HUDEP-2 (cell line): ENCODE results near the gene TRABD.

Source experiments
- DNase-seq, 76 experiments: peaks; one replicate each; lab custom pipeline; 2025; ENCODE audit not compliant: unreplicated experiment in 76 of 76; lab: John Stamatoyannopoulos, UW

The TRABD gene

DNA sequence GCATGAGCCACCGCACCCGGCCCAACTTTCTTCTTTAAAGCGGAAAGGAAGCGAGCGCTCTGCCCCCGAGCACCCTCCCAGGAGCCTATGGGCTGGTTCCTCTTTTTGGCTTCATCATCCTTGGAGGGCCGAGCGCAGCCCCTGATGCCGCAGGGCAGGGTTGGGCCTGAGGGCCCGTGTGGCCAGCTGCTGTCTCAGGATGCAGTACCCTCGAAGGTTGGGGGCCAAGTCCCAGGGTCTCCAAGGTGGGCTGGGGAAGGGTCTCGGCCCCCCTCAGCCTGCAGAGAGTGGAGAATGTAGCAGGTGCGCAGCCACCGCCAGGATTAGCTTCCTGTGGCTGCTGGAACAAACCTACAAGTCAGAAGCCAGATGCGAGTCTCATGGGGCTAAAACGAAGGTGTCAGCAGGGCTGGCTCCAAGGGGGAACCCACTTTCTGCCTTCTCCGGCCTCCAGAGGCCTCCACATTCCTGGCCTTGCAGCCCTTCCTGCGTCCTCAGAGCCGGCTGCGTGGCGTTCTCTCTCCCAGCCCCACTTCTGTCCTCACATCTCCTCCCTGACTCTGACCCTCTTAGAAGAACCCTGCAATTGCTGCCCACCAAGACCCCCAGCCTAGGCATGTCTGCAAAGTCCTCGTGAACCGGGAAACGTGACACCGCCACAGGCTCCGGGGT lies 12.3 kb upstream of the TRABD start:
- peak in 1 of 76 experiments; percentile 7 for DNase-seq

DNA sequence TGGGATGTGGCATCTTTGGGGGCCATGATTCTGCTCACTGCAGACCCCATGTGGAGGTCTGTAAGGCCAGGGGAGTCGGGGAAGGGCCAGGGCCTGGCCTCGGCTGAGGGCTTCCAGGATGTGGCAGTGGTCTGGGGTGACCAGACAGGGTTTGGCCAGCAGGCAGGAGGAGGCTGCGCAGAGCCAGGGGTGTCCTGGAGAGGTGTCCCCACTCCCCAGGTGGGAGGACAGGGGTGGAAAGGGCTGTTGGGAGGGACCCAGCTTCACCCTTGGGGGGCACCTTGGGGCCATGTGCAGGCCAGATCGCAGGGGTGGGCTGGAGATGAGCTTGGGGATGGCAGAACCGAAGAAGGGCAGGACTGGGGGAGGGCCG lies 11.7 kb upstream of the TRABD start:
- no peak for DNase-seq

DNA sequence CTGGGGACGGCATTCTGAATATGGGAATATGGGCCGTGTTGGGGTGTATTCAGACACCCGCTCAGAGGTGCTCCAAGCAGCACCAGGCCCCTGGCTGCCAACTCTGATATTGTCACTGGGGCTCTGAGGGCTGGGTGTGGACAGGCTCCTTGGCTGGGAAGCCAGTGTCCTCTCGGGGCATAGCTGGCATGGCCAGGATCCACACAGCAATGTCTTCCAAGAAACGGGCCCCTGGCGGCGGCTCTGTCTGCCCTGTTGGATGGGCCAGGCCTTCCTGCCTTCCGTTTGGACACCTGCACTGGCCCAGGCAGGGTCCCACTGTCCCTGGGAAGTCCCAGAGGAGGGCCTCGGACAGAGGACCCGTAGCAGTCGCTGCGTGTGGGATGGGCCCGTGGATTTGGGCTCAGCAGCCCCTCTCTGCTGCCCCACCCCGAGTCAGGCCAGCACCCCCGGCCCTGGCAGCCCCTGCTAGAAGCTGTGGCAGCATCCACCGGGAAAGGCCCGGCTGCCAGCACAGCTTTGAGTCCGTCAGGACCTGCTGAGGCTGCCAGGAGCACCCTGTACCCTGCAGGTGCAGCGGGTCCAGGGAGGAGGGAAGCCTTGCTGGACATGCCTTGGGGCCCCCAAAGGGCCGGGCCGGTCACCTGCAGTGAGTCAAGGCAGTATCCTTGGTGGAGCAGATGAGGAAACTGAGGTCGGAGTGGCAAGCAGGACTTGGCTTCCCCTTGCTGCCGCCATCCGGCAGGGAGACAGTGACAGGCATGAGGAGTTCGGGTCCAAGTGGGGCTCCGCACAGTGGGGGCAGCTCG lies 11.1 kb upstream of the TRABD start:
- DNase-seq: peak in 1 of 76 experiments; percentile 15

DNA sequence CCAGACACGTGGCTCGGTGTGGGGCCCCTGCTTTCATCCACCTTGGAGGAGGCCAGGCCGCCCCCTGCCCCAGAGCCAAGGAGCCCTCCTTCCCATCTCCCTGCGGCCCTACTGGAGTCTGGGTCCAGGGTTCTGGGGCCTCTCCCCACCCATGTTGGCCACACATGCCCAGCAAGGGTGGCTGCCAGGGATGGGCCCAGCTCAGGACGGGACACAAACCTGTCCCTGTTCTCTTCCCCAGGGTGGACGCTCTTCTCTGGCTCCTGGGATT lies 10.6 kb upstream of the TRABD start:
- no peak for DNase-seq

DNA sequence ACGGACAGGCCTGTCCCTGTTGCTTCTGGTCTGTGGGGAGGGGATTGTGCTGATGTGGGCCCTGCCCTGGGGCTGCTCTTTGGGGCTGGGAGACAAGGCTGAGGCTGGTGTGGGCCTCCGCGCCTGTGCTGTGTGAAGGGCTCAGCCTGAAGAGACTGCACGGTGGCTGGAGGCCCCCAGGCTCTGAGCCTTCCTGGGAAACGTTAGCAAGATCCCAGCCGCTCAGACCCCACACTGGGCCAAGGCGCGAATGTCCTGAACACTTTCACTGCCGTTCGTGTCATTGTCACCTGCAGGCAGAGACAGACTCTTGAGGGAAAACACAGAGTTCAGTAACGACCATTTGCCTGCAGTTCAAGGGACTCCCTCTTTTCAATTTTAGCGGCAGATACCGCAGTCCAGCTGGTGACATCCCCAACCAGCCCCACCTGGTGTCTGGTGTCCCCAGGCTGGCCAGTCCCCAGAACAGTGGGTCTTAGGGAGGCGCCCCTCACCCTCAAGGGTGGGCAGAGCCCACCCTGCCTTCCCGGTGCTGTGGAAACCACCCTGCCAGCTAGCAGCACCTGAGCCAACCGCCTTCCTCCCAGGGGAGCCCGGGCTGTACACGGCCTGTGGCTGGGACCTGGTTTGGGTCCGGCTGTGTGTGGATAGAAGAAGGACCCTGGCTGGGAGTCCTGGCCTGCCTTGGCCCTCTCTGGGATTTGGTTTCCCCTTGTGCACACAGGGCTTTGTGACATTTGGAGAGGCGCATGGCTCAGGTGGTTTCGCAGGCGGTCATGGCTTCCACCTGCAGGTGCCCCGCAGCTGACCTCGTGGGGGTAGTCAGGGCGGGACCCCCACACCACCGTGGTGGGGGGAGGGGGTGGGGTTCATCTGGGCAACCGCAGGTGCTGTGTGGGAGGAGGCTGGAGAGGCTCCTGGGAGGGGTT lies 9.5 kb upstream of the TRABD start:
- no peak for DNase-seq

DNA sequence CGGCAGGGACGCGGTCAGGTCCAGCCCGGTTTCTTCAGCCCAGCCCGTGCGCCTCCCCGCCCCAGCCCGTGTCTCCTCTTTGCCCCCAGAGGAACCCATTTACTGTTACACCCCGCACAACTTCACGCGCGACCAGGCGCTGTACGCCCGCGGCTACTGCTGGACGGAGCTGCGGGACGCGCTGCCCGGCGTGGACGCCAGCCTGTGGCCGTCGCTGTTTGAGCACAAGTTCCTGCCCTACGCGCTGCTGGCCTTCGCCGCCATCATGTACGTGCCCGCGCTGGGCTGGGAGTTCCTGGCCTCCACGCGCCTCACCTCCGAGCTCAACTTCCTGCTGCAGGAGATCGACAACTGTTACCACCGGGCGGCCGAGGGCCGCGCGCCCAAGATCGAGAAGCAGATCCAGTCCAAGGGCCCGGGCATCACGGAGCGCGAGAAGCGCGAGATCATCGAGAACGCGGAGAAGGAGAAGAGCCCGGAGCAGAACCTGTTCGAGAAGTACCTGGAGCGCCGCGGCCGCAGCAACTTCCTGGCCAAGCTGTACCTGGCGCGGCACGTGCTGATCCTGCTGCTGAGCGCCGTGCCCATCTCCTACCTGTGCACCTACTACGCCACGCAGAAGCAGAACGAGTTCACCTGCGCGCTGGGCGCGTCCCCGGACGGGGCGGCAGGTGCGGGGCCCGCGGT lies 8.7 kb upstream of the TRABD start:
- DNase-seq: no peak

DNA sequence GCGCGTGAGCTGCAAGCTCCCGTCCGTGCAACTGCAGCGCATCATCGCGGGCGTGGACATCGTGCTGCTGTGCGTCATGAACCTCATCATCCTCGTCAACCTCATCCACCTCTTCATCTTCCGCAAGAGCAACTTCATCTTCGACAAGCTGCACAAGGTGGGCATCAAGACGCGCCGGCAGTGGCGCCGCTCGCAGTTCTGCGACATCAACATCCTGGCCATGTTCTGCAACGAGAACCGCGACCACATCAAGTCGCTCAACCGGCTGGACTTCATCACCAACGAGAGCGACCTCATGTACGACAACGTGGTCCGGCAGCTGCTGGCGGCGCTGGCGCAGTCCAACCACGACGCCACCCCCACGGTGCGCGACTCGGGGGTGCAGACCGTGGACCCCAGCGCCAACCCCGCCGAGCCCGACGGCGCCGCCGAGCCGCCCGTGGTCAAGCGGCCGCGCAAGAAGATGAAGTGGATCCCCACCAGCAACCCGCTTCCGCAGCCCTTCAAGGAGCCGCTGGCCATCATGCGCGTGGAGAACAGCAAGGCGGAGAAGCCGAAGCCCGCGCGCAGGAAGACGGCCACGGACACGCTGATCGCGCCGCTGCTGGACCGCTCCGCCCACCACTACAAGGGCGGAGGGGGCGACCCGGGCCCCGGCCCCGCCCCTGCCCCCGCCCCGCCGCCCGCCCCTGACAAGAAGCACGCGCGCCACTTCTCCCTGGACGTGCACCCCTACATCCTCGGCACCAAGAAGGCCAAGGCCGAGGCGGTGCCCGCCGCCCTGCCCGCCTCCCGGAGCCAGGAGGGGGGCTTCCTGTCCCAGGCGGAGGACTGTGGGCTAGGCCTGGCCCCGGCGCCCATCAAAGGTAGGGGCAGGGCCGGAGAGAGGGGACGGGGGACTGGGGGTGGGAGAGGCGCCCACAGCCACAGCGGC lies 7.9 kb upstream of the TRABD start:
- DNase-seq: no peak

DNA sequence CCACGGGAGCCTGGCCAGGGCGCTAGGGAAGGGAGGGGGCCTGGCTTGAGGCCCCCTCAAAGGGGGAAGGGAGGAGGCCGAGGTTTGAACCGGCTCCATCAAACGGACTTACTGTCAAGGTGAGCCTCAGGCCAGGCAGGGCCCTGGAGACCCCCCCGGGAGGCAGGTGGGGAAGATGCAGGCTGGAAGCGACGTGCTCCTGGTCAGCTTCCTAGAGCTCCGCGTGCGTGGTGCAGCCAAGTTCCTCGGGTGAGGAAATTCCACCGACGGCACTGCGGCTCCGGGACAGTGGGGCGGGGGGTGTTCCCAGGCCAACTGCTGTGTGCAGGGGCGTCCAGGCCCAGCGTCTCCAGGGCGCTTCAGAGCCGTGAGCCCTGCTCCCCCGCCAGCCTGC lies 7.2 kb upstream of the TRABD start:
- no peak for DNase-seq

DNA sequence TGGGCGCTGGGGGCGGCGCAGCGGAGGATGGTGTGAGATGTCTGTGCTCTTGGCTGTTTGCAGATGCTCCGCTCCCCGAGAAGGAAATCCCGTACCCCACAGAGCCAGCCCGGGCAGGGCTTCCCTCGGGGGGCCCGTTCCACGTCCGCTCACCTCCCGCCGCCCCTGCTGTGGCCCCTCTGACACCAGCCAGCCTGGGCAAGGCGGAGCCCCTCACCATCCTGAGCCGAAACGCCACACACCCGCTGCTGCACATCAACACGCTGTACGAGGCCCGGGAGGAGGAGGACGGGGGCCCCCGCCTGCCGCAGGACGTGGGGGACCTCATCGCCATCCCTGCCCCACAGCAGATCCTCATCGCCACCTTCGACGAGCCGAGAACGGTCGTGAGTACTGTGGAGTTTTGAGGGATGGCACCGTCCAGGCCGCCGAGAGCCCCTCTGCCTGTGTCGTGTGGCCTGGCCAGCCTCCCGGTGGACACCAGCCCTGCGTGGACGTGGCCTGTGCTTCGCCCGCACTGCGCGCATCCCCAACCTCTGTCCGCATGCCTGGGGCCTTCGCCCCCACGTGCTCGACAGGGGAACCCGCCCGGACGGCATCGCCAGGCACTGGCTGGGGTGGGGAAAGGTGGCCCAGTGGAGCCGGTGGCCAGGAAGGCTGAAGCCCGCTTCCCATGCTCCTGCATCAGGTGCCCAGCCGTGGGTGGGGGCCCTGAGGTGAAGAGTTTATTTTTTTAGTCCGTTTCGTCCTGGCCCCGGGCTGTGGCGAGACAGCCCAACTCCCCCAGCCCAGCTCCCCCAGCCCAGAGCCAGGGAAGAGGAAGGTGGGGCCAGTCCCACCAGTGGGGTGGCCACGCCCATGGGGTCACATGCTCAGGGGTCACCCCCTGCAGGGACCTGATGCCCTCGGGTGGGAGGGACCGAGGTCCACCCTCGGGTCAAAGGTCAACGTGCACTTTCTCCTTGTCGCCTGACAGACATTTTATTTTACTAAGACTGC lies 6.5 kb upstream of the TRABD start:
- DNase-seq: no peak

DNA sequence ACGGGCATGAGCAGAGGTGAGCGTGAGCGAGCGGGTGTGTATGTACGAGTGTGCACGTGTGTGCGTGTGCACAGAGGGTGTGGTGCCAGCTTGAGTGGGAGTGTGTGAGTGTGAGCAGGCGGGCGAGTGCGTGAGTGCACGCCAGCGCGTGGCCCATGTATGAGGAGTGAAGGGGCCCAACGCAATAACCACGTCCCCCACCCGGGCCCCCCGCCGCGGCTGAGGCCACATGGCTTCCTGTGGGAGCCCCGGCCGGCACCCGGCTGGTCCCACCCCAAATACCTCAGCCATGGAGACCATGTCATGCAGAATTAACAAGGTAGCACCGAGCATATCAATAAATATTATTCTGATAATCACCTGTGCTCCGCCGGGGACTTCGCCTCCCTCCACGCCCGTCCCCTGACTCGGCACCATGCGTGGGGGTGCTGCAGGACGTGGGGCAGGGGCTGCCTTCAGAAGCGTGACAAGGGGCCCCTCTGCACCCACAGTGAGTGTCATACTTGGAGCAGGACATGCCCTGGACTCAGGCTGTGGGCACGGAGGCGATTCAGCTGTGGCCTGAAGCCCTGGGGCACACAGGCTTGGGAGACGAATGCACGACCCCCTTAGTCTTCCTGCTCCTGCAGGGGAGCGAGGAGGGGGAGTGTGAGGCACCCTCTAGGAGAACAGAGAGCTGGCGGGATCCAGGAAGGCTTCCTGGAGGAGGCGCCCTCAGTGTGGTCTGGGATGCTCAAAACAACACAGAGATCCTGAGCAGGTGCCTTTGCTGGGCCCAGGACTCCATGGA lies 5.6 kb upstream of the TRABD start:
- DNase-seq: no peak

DNA sequence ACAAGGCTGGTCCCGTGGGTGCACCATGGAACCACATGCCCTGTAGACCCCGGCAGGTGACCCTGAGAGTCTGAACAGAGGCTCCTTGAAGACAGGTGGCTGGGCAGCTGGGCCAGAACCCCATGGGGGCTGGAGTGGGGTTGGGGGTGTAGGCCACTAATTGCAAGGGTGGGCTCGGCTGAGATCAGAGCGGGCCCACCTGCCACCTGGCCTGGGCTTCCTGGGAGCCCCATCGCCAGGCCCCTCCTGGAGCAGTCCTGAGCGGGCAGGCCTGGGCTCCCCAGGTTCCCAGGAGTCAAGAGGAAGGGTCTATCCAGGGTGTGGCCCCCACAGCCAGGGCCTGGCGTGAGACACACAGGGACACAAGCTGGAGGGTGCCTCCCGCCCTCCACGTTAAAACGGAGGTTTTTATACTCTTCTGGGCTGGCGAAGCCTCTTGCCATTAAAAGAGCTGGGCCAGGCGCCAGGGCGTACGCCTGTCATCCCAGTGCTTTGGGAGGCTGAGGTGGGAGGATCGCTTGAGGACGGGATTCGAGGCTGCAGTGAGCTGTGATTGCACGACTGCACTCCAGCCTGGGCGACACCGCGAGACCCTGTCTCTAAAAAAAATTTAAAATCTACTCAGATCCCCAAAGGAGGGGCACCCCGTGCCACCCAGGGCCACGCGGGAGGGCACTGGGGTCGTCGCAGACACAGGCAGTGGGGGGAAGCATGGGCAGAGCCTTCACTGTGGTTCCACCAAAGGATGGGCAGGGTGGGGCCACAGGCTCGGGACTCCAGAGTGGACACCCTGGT lies 4.8 kb upstream of the TRABD start:
- no peak for DNase-seq

DNA sequence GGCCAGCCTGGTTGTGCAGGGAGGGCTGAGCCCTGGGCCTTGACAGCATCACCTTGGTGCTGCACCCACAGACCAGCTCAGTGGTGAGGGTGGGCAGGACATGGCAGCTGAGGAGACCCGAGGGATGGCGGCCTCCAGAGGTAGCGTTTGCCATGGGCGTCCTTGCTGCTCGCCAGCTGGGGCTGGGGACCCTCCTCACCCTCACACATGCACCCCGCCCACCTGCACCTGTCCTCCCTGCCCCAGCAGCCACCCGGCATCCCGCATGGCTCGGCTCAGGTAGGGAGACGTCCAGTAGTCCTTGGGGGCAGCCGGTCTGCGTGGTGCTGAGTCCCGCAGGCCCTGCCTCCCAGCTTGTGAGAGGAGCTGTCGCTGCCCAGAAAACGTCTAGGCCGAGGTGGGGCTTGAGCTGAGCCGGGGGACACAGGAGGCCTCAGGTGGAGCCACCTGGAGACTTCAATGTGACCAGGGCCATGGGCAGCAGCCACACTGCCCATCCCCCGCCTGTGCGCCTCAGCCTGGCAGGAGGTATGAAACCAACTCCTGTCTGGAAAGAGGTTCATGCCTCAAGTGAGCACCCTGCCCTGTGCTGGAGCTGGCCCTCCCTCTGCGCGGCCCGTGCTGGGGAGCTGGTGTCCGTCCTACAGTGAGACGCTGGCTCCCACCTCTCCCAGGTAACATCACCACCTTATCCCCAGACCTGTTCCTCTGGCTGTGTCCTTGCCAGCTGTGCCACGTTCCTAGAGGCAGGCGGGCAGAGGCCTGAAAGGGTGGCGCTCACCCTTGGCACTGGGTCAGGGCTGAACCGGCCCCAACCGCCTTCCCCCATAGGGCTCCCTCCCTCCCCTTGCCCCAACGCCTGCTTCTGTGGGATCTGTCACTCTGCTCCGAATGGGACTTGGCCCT lies 3.3 kb upstream of the TRABD start:
- DNase-seq: peak in 45 of 76 experiments; percentile 7 to 80 (median 38)

DNA sequence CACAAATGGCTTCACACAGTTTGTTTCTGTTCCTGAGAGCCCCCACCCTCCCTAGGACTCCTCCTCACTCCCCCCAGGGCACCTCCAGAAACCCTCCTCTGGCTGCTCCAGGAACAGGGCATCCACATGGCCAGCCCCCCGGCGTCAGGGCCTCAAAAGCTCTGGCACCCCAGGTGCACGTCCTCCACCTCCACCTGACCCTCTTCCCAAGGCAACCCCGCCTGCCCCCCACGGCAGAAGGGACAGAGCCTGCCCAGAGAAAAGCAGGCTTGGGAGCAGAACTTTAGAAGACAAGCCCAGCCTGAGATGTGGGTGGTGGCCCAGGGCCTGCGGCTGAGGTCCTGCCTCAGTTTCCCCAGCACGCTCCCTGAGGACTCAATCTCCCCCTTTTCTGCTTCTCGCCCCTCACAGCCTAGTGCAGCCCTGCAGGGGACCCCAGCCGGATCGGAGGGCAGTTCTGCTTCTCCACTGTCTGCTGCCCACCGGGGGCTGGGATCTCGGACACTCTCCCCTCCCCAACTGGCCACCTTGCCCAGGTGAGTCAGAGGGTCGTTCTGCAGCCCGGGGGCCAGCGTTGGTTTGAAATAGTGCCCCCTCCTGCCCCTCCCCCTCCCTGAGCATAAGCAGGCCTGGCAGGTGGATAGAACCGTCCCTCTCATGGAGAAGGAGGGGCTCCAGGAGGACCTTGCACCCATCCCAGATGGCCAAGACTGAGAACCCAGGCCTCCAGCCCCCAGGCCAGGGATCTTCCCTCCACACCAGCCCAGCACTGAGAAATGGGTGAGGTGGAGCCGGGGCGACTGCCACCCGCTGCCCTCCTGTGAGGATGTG lies 2.4 kb upstream of the TRABD start:
- no peak for DNase-seq

DNA sequence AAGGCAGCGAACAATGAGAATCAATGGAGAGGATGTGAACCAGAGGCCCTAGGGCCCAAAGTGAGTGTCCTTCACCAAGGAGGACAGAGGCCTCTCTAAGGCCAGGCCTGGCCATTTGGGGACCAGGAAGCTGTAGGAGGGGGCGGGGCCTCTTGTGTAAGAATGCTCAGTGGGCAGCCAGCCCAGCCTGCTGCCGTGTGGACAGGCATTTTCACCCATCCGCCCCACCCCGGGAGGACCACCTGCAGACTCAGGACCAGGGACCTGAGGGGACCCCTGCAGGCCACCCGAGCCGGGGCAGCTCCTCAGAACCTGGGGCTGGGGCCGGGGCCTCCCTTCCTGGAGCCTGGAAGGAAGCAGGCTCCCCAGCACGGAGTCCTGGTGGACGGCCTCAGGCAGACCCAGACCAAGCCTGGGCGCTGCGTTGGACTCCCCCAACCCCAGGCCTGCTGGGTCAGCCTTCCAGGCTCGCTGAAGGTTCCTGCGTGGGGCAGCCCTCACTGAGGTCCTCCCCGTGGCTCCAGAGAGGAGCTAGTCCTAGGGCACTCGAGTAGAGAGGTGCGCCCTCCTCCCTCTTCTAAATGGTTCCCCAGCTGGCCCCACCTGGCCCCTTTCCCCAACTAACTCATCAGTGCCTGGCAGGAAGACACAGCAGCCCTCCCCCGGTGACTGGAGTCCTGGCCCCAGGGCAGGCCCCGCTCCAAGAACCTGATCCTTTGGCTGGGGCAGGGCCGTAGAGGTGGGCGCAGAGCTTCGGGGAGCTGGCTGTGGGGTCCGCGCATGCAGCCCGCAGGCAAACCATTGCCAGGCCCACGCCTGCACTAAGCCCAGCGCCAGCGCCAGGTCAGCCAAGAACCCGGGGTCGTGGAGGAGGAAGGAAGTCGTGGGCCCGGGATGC lies 1.5 kb upstream of the TRABD start:
- DNase-seq: peak in 4 of 76 experiments; percentile 11 to 25 (median 16)
